H9 (cell line): ENCODE results near the gene ORM2. TPM values are rescaled to one million over a fixed set of nuclear protein-coding genes. Genes with fewer than 3 reads are reported as not detected.

Experiments
- DNase-seq: peaks from one replicate; pipeline ENCODE4 v3.0.0-alpha.2; 2017
- H2AFZ ChIP-seq: one replicate; pipeline ENCODE4 v1.6.1; 2013; ENCODE audit warnings: mild to moderate bottlenecking, low read length, control low read depth, moderate library complexity
- H2AK5ac ChIP-seq: 2 replicates; pipeline ENCODE4 v1.6.1; 2013; ENCODE audit warnings: low read length, control low read depth, mixed read lengths; ENCODE audit not compliant: insufficient read length
- H2BK120ac ChIP-seq: one replicate; pipeline ENCODE4 v1.6.1; 2013; ENCODE audit warnings: low read depth, mild to moderate bottlenecking, low read length, control low read depth, inconsistent platforms; ENCODE audit not compliant: poor library complexity, severe bottlenecking
- H2BK12ac ChIP-seq: 2 replicates; pipeline ENCODE4 v1.6.1; 2013; ENCODE audit warnings: low read length, control low read depth, mixed read lengths, low read depth; ENCODE audit not compliant: insufficient read length
- H2BK15ac ChIP-seq: 2 replicates; pipeline ENCODE4 v1.6.1; 2013; ENCODE audit warnings: low read depth, low read length, control low read depth
- H2BK20ac ChIP-seq: one replicate; pipeline ENCODE4 v1.6.1; 2013; ENCODE audit warnings: low read depth, mild to moderate bottlenecking, low read length, control low read depth, inconsistent platforms; ENCODE audit not compliant: poor library complexity, severe bottlenecking
- H2BK5ac ChIP-seq: 2 replicates; pipeline ENCODE4 v1.6.1; 2013; ENCODE audit warnings: low read length, control low read depth, mixed read lengths; ENCODE audit not compliant: insufficient read length
- H3K14ac ChIP-seq: 2 replicates; pipeline ENCODE4 v1.6.1; 2013; ENCODE audit warnings: low read length, control low read depth; ENCODE audit not compliant: insufficient read depth
- H3K18ac ChIP-seq: 2 replicates; pipeline ENCODE4 v1.6.1; 2013; ENCODE audit warnings: low read depth, mild to moderate bottlenecking, mixed read lengths, low read length, control low read depth; ENCODE audit not compliant: insufficient read length
- H3K23ac ChIP-seq: 2 replicates; pipeline ENCODE4 v1.6.1; 2013; ENCODE audit warnings: low read length, control low read depth, mixed read lengths, low read depth; ENCODE audit not compliant: insufficient read length
- H3K23me2 ChIP-seq: 2 replicates; pipeline ENCODE4 v1.6.1; 2013; ENCODE audit warnings: low read depth, mild to moderate bottlenecking, mixed read lengths, low read length, control low read depth; ENCODE audit not compliant: insufficient read length, poor library complexity, severe bottlenecking
- H3K27ac ChIP-seq: 2 replicates; pipeline ENCODE4 v1.5.1; 2013; ENCODE audit warnings: low read length, control low read depth, mixed read lengths, low read depth; ENCODE audit not compliant: insufficient read length
- H3K27me3 ChIP-seq: 2 replicates; pipeline ENCODE4 v1.6.1; 2013; ENCODE audit warnings: low read length, control low read depth, inconsistent platforms; ENCODE audit not compliant: insufficient read depth
- H3K4ac ChIP-seq: 2 replicates; pipeline ENCODE4 v1.6.1; 2013; ENCODE audit warnings: low read depth, mild to moderate bottlenecking, control low read depth, inconsistent platforms, low read length, moderate library complexity
- H3K4me1 ChIP-seq: 2 replicates; pipeline ENCODE4 v1.6.1; 2013; ENCODE audit warnings: low read length, control low read depth, inconsistent platforms; ENCODE audit not compliant: insufficient read depth
- H3K4me2 ChIP-seq: 2 replicates; pipeline ENCODE4 v1.6.1; 2013; ENCODE audit warnings: low read length, control low read depth, mixed read lengths; ENCODE audit not compliant: insufficient read length, insufficient read depth
- H3K56ac ChIP-seq: 2 replicates; pipeline ENCODE4 v1.6.1; 2013; ENCODE audit warnings: low read depth, mild to moderate bottlenecking, mixed read lengths, low read length, control low read depth; ENCODE audit not compliant: insufficient read length
- H3K79me1 ChIP-seq: 2 replicates; pipeline ENCODE4 v1.6.1; 2013; ENCODE audit warnings: low read depth, mild to moderate bottlenecking, moderate library complexity, low read length, control low read depth, inconsistent platforms; ENCODE audit not compliant: insufficient read depth, poor library complexity, severe bottlenecking
- H3K79me2 ChIP-seq: 2 replicates; pipeline ENCODE4 v1.6.1; 2013; ENCODE audit warnings: low read length, control low read depth, inconsistent platforms; ENCODE audit not compliant: insufficient read depth
- H3K9ac ChIP-seq: 2 replicates; pipeline ENCODE4 v1.6.1; 2013; ENCODE audit warnings: low read length, control low read depth, mixed read lengths; ENCODE audit not compliant: insufficient read length; ENCODE audit errors: extremely low read depth
- H3K9me3 ChIP-seq: one replicate; pipeline ENCODE4 v1.6.1; 2013; ENCODE audit warnings: low read depth, low read length, inconsistent platforms; ENCODE audit not compliant: control insufficient read depth
- H3T11ph ChIP-seq: one replicate; pipeline ENCODE4 v1.6.1; 2013; ENCODE audit warnings: mild to moderate bottlenecking, low read length, control low read depth, inconsistent platforms
- H4K20me1 ChIP-seq: one replicate; pipeline ENCODE4 v1.6.1; 2013; ENCODE audit not compliant: control insufficient read depth, insufficient read length, insufficient read depth
- H4K5ac ChIP-seq: 2 replicates; pipeline ENCODE4 v1.6.1; 2013; ENCODE audit warnings: low read depth, mild to moderate bottlenecking, mixed read lengths, low read length, control low read depth; ENCODE audit not compliant: insufficient read length
- H4K8ac ChIP-seq: replicated peaks from 2 replicates; pipeline ENCODE4 v1.6.1; 2013; ENCODE audit warnings: low read length, control low read depth, mixed read lengths, low read depth; ENCODE audit not compliant: insufficient read length
- H4K91ac ChIP-seq: 2 replicates; pipeline ENCODE4 v1.6.1; 2013; ENCODE audit warnings: low read depth, mild to moderate bottlenecking, moderate library complexity, mixed read lengths, low read length, control low read depth; ENCODE audit not compliant: insufficient read length
- H3K27ac Mint-ChIP-seq, 3 experiments: 2 replicates in 2 of 3; 3 replicates in 1 of 3; pipeline ENCODE4 v1.8.0; 2020 to 2021; ENCODE audit warnings: mixed read lengths in 3 of 3, mild to moderate bottlenecking in 1 of 3, moderate library complexity in 1 of 3
- H3K27me3 Mint-ChIP-seq: 2 replicates; pipeline ENCODE4 v1.8.0; 2021; ENCODE audit warnings: low read depth, mild to moderate bottlenecking, moderate library complexity, mixed read lengths
- H3K36me3 Mint-ChIP-seq, 3 experiments: 2 replicates in 2 of 3; 3 replicates in 1 of 3; pipeline ENCODE4 v1.8.0; 2020 to 2021; ENCODE audit warnings: low read depth in 3 of 3, mixed read lengths in 3 of 3; ENCODE audit not compliant: insufficient read depth in 1 of 3
- H3K4me1 Mint-ChIP-seq, 2 experiments: 2 replicates each; pipeline ENCODE4 v1.8.0; 2020; ENCODE audit warnings: mixed read lengths in 2 of 2
- H3K4me3 Mint-ChIP-seq, 2 experiments: 2 replicates in 1 of 2; 3 replicates in 1 of 2; pipeline ENCODE4 v1.8.0; 2020 to 2021; ENCODE audit warnings: mild to moderate bottlenecking in 2 of 2, mixed read lengths in 2 of 2, moderate library complexity in 1 of 2
- H3K9me3 Mint-ChIP-seq, 2 experiments: 2 replicates in 1 of 2; 3 replicates in 1 of 2; pipeline ENCODE4 v1.8.0; 2020; ENCODE audit warnings: mild to moderate bottlenecking in 2 of 2, mixed read lengths in 2 of 2, moderate library complexity in 1 of 2
- CTCF ChIP-seq: fragments of 200-600 bp; sonication (generic); conservative IDR thresholded peaks from 3 replicates; pipeline ENCODE4 v1.8.0; 2021; ENCODE audit warnings: antibody characterized with exemption, mild to moderate bottlenecking
- WGBS: extraction: QIAGEN DNeasy Blood & Tissue Kit; methylation state at CpG from one replicate; pipeline ENCODE4 v1.1.7; 2013; ENCODE audit warnings: missing lambda C conversion rate, low lambda C conversion rate, mixed read lengths; ENCODE audit not compliant: insufficient read length; ENCODE audit errors: extremely low coverage; 5-methylcytosine and 5-hydroxymethylcytosine counted together
- total RNA-seq: library from RNA; stranded (reverse); gene quantifications from 2 replicates; pipeline ENCODE4 v1.2.1, GENCODE V29; 2021

Gene ORM2
- total RNA-seq, 1 experiment from 2014 or later: 1.2 TPM

- Histone ChIP-seq H3K4me1 (no peaks in the 10 kb centered on the region), H2BK5ac (no peak overlapping the region), H3K14ac (no peak overlapping the region), H4K20me1 (no peaks in the 10 kb centered on the region), H4K5ac (no peak overlapping the region), H3K23ac (no peak overlapping the region), H4K8ac (no peak overlapping the region), H2AFZ (no peak overlapping the region), H3K18ac (no peak overlapping the region), H3K56ac (no peak overlapping the region), H2BK15ac (no peak overlapping the region), H3K79me1 (no peaks in the 10 kb centered on the region), H3K27ac (no peak overlapping the region), H2AK5ac (no peak overlapping the region), H4K91ac (no peak overlapping the region), H3K9ac (no peak overlapping the region), H3K4ac (no peak overlapping the region), H2BK120ac (no peak overlapping the region), H3K27me3 (no peaks in the 10 kb centered on the region), H2BK12ac (no peak overlapping the region), H3K9me3 (no peaks in the 10 kb centered on the region), H3T11ph (no peak overlapping the region), H3K4me2 (no peak overlapping the region), H3K23me2 (no peaks in the 10 kb centered on the region), H3K79me2 (no peaks in the 10 kb centered on the region), H2BK20ac (no peak overlapping the region)
- no CpG with 5 or more reads among the region's 28 CpGs for WGBS
- Mint-ChIP-seq H3K4me1 (peaks cover 0 to 3% of the 10 kb centered on the region in 2 experiments; a peak in 3 of 4 replicates), H3K36me3 (peaks cover 0 to 7% (median 0%) of the 10 kb centered on the region in 3 experiments; a peak in 3 of 7 replicates), H3K9me3 (no peaks in the 10 kb centered on the region), H3K27ac (no peak overlapping the region), H3K4me3 (no peak overlapping the region), H3K27me3 (no peaks in the 10 kb centered on the region; the same call in 1 of the 2 replicates)
- no peak for DNase-seq
- TF ChIP-seq CTCF: no peak
Observed at GRCh38 chr9:114311571-114312512, 17.8 kb upstream of the ORM2 start.
